ENCODE data around the gene HIPK1. TPM values are rescaled to one million over a fixed set of nuclear protein-coding genes. Genes with fewer than 3 reads are reported as not detected.
"Not testable (repeated sequence)": the region's sequence is repeated elsewhere in the genome, so short reads cannot be mapped to it uniquely, and the experiment has no call there.

HIPK1 gene
- total RNA-seq, 4 donors from 2014 or later = 60.6 to 89.9 (median 76.5) TPM

GRCh38 chr1:113999233-113999632, 70.1 kb downstream of the HIPK1 start:
- H3K27me3 ChIP-seq = no peaks in the 10 kb centered on the region
- H3K4me1 ChIP-seq = peaks cover 0 to 4% (median 2%) of the 10 kb centered on the region in 4 donors
- no peaks in the 10 kb centered on the region for H3K36me3 ChIP-seq
- no peak overlapping the region for H3K4me3 ChIP-seq
- no peak for TF ChIP-seq EP300 (IDR thresholded peaks at IDR 0.05)
- 73% methylated on average over 2 of the region's 2 CpGs for WGBS
- DNase-seq (ENCODE audit: extremely low spot score) = no peak
- intact Hi-C loops (cut with DNase I) = no loop called here
- no peak overlapping the region for H3K27ac ChIP-seq (replicated peaks in 1 of 4)
- H3K9me3 ChIP-seq = peaks cover 0 to 14% (median 12%) of the 10 kb centered on the region in 4 donors

- peaks cover 0 to 12% (median 11%) of the 10 kb centered on the region in 4 donors for H3K9me3 ChIP-seq
- no peak overlapping the region for H3K27ac ChIP-seq (replicated peaks in 1 of 4)
- DNase-seq (ENCODE audit: extremely low spot score) = no peak
- H3K36me3 ChIP-seq = no peaks in the 10 kb centered on the region
- peaks cover 0 to 4% (median 2%) of the 10 kb centered on the region in 4 donors for H3K4me1 ChIP-seq
- no peak for TF ChIP-seq CTCF (IDR thresholded peaks at IDR 0.05)
- no peak for TF ChIP-seq POLR2A (IDR thresholded peaks at IDR 0.05; ENCODE audit: low read depth)
- TF ChIP-seq POLR2AphosphoS5 (IDR thresholded peaks at IDR 0.05) = no peak
- no peak for TF ChIP-seq EP300 (IDR thresholded peaks at IDR 0.05)
- no peak overlapping the region for H3K4me3 ChIP-seq
- no peaks in the 10 kb centered on the region for H3K27me3 ChIP-seq
- 83% methylated on average over 2 of the region's 2 CpGs for WGBS
- intact Hi-C loops (cut with DNase I) = no loop called here
Measured at GRCh38 chr1:113999799-114000198, 70.7 kb downstream of the HIPK1 start.

- TF ChIP-seq POLR2A (IDR thresholded peaks at IDR 0.05; ENCODE audit: low read depth) (no peak), POLR2AphosphoS5 (IDR thresholded peaks at IDR 0.05) (no peak), EP300 (IDR thresholded peaks at IDR 0.05) (no peak), CTCF (IDR thresholded peaks at IDR 0.05) (no peak)
Measured at GRCh38 chr1:114000406-114000805, 71.3 kb downstream of the HIPK1 start.

GRCh38 chr1:114002492-114003239, 73.5 kb downstream of the HIPK1 start:
- intact Hi-C loops (cut with DNase I) = no loop called here
- H3K27ac ChIP-seq (replicated peaks in 1 of 4) = no peak overlapping the region
- no peak for DNase-seq (ENCODE audit: extremely low spot score)
- TF ChIP-seq EP300 (IDR thresholded peaks at IDR 0.05) (no peak), CTCF (IDR thresholded peaks at IDR 0.05) (no peak), POLR2A (IDR thresholded peaks at IDR 0.05; ENCODE audit: low read depth) (no peak), POLR2AphosphoS5 (IDR thresholded peaks at IDR 0.05) (no peak)
- no peaks in the 10 kb centered on the region for H3K27me3 ChIP-seq
- no peaks in the 10 kb centered on the region for H3K36me3 ChIP-seq
- peaks cover 0 to 4% (median 2%) of the 10 kb centered on the region in 4 donors for H3K4me1 ChIP-seq
- no peak overlapping the region for H3K4me3 ChIP-seq
- H3K9me3 ChIP-seq = no peaks in the 10 kb centered on the region
- 79% methylated on average over 15 of the region's 15 CpGs for WGBS

More at GRCh38 chr1:114000406-114000805, 71.3 kb downstream of the HIPK1 start:
- Histone ChIP-seq H3K27me3 (no peaks in the 10 kb centered on the region), H3K4me1 (peaks cover 0 to 4% (median 2%) of the 10 kb centered on the region in 4 donors), H3K27ac (replicated peaks in 1 of 4) (no peak overlapping the region), H3K36me3 (no peaks in the 10 kb centered on the region), H3K4me3 (no peak overlapping the region), H3K9me3 (peaks cover 0 to 6% (median 6%) of the 10 kb centered on the region in 4 donors)
- intact Hi-C loops (cut with DNase I) = no loop called here
- no peak for DNase-seq (ENCODE audit: extremely low spot score)

GRCh38 chr1:114003431-114003830, 74.3 kb downstream of the HIPK1 start:
- Histone ChIP-seq H3K4me3 (no peak overlapping the region), H3K27me3 (no peaks in the 10 kb centered on the region), H3K27ac (replicated peaks in 1 of 4) (no peak overlapping the region), H3K36me3 (no peaks in the 10 kb centered on the region), H3K4me1 (peaks cover 0 to 4% (median 2%) of the 10 kb centered on the region in 4 donors), H3K9me3 (no peaks in the 10 kb centered on the region)
- 68% methylated on average over 5 of the region's 5 CpGs for WGBS
- DNase-seq (ENCODE audit: extremely low spot score) = no peak
- intact Hi-C loops (cut with DNase I) = no loop called here
- TF ChIP-seq POLR2AphosphoS5 (IDR thresholded peaks at IDR 0.05) (no peak), EP300 (IDR thresholded peaks at IDR 0.05) (no peak), CTCF (IDR thresholded peaks at IDR 0.05) (no peak), POLR2A (IDR thresholded peaks at IDR 0.05; ENCODE audit: low read depth) (no peak)

GRCh38 chr1:114006825-114007224, 77.7 kb downstream of the HIPK1 start:
- H3K4me1 ChIP-seq; H3K36me3 ChIP-seq; DNase-seq (ENCODE audit: extremely low spot score); intact Hi-C loops (cut with DNase I); H3K4me3 ChIP-seq; H3K27me3 ChIP-seq; H3K27ac ChIP-seq (replicated peaks in 1 of 4); H3K9me3 ChIP-seq: not testable (repeated sequence)
- WGBS = 83% methylated on average over 4 of the region's 4 CpGs

Data from esophagus muscularis mucosa (tissue), 4 donors.